ENCODE data around the gene BCL7C.

BCL7C gene

DNA sequence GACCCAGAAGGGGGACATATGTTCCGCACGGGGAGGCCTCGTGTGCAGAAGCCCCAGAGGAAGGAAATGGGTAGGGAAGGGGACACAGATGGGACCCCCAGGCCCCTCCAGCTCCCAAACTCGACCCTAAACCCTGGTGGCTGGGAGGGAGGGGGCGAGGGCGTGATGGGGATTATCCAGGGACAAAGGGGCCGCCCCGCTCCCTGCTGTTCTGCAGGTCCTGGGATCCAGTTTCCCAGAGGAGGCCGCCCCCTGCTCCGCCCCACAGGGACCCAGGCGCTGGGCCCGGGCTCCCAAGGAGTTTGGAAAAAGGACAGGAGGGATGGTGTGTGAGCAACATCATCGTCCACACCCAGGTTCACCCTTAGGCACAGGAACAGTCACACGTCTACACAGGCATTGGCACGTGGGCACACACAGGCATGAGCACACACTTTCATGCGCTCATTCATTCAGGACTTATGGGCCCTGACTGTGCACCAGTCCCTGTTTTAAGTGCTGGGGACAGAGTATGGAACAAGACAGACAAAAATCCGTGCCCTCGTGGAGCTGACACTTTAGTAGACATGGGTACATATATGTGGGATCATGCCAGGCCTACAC lies 16.7 kb upstream of the BCL7C start:
- H3K36me3 Mint-ChIP-seq (ENCODE audit: low read depth): no peaks in the 10 kb centered on the region
- no peaks in the 10 kb centered on the region for H3K9me3 Mint-ChIP-seq
- H3K27ac Mint-ChIP-seq: no peak overlapping the region
- peaks cover 6% of the 10 kb centered on the region for H3K4me1 Mint-ChIP-seq (ENCODE audit: low read depth)
- no peaks in the 10 kb centered on the region for H3K27me3 Mint-ChIP-seq (ENCODE audit: low read depth)
- no peak overlapping the region for H3K4me3 Mint-ChIP-seq

DNA sequence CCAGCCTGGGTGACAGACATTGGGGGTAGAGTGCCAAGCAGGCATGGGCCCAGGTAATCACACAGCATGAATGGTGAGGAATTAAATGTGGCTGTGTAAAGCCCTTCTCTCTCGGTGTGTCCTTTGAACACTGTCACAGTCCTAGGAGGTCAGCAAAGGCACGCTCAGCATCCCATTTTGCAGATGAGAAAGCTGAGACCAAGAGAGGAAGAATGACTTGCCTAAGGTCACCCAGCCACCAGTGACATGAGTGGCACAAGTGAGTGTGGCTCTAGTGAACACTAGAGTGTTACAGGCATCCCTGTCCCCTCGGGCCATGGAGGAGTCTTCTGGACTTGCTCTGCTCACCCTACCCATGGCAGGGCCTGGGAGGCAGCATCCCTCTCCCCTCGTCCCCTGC lies 13.2 kb upstream of the BCL7C start:
- H3K27ac Mint-ChIP-seq: no peak overlapping the region
- peaks cover 4% of the 10 kb centered on the region for H3K9me3 Mint-ChIP-seq
- peaks cover 4% of the 10 kb centered on the region for H3K36me3 Mint-ChIP-seq (ENCODE audit: low read depth)
- H3K4me1 Mint-ChIP-seq (ENCODE audit: low read depth): peaks cover 18% of the 10 kb centered on the region
- H3K4me3 Mint-ChIP-seq: no peak overlapping the region
- no peaks in the 10 kb centered on the region for H3K27me3 Mint-ChIP-seq (ENCODE audit: low read depth)

GRCh38 chr16:30904114-30904780 lies 10.4 kb upstream of the BCL7C start:
- Mint-ChIP-seq H3K36me3 (ENCODE audit: low read depth) (peaks cover 4% of the 10 kb centered on the region), H3K4me3 (no peak overlapping the region), H3K4me1 (ENCODE audit: low read depth) (peaks cover 27% of the 10 kb centered on the region), H3K27ac (peak overlapping the region; percentile 97), H3K9me3 (peaks cover 4% of the 10 kb centered on the region), H3K27me3 (ENCODE audit: low read depth) (no peaks in the 10 kb centered on the region)

- H3K4me1 Mint-ChIP-seq (ENCODE audit: low read depth): peaks cover 27% of the 10 kb centered on the region
- peak overlapping the region; percentile 48 for H3K4me3 Mint-ChIP-seq
- peaks cover 4% of the 10 kb centered on the region for H3K36me3 Mint-ChIP-seq (ENCODE audit: low read depth)
- peaks cover 4% of the 10 kb centered on the region for H3K9me3 Mint-ChIP-seq
- H3K27ac Mint-ChIP-seq: peak overlapping the region; percentile 97
- no peaks in the 10 kb centered on the region for H3K27me3 Mint-ChIP-seq (ENCODE audit: low read depth)
Measured at GRCh38 chr16:30903596-30903995, 9.7 kb upstream of the BCL7C start.

GRCh38 chr16:30903002-30903401 lies 9.1 kb upstream of the BCL7C start:
- Mint-ChIP-seq H3K27me3 (ENCODE audit: low read depth) (no peaks in the 10 kb centered on the region), H3K27ac (peak overlapping the region; percentile 97), H3K4me3 (peak overlapping the region; percentile 95), H3K4me1 (ENCODE audit: low read depth) (peaks cover 26% of the 10 kb centered on the region), H3K36me3 (ENCODE audit: low read depth) (peaks cover 4% of the 10 kb centered on the region), H3K9me3 (peaks cover 4% of the 10 kb centered on the region)

- Mint-ChIP-seq H3K9me3 (peaks cover 4% of the 10 kb centered on the region), H3K27me3 (ENCODE audit: low read depth) (no peaks in the 10 kb centered on the region), H3K4me1 (ENCODE audit: low read depth) (peaks cover 21% of the 10 kb centered on the region), H3K4me3 (peak overlapping the region; percentile 95), H3K27ac (peak overlapping the region; percentile 97), H3K36me3 (ENCODE audit: low read depth) (peaks cover 4% of the 10 kb centered on the region)
Measured at GRCh38 chr16:30902029-30902972, 8.4 kb upstream of the BCL7C start.

GRCh38 chr16:30901201-30902028 lies 7.5 kb upstream of the BCL7C start:
- H3K4me1 Mint-ChIP-seq (ENCODE audit: low read depth): peaks cover 28% of the 10 kb centered on the region
- H3K4me3 Mint-ChIP-seq: peak overlapping the region; percentile 39
- H3K9me3 Mint-ChIP-seq: peaks cover 4% of the 10 kb centered on the region
- no peaks in the 10 kb centered on the region for H3K27me3 Mint-ChIP-seq (ENCODE audit: low read depth)
- peak overlapping the region; percentile 68 for H3K27ac Mint-ChIP-seq
- H3K36me3 Mint-ChIP-seq (ENCODE audit: low read depth): peaks cover 4% of the 10 kb centered on the region

DNA sequence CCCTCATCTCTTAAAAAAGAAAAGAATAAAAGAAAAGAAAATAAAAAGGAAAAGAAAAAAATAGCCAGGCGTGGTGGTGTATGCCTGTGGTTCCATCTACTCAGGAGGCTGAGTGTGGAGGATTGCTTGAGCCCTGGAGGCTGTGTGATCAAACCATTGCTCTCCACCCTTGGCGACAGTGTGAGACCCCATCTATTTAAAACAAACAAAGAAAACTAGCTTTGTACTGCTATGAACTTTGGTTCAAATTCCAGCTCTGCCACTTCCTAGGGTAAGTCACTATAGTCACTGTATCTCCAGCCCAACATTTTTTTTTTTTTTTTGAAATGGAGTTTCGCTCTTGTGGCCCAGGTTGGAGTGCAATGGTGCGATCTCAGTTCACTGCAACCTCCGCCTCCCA lies 6.7 kb upstream of the BCL7C start:
- H3K9me3 Mint-ChIP-seq: peaks cover 4% of the 10 kb centered on the region
- peaks cover 4% of the 10 kb centered on the region for H3K36me3 Mint-ChIP-seq (ENCODE audit: low read depth)
- no peak overlapping the region for H3K4me3 Mint-ChIP-seq
- peak overlapping the region; percentile 68 for H3K27ac Mint-ChIP-seq
- H3K27me3 Mint-ChIP-seq (ENCODE audit: low read depth): no peaks in the 10 kb centered on the region
- peaks cover 34% of the 10 kb centered on the region for H3K4me1 Mint-ChIP-seq (ENCODE audit: low read depth)

GRCh38 chr16:30899794-30900193 lies 5.9 kb upstream of the BCL7C start:
- Mint-ChIP-seq H3K4me1 (ENCODE audit: low read depth) (peaks cover 40% of the 10 kb centered on the region), H3K36me3 (ENCODE audit: low read depth) (peaks cover 4% of the 10 kb centered on the region), H3K9me3 (peaks cover 4% of the 10 kb centered on the region), H3K27me3 (ENCODE audit: low read depth) (no peaks in the 10 kb centered on the region), H3K4me3 (no peak overlapping the region), H3K27ac (no peak overlapping the region)

DNA sequence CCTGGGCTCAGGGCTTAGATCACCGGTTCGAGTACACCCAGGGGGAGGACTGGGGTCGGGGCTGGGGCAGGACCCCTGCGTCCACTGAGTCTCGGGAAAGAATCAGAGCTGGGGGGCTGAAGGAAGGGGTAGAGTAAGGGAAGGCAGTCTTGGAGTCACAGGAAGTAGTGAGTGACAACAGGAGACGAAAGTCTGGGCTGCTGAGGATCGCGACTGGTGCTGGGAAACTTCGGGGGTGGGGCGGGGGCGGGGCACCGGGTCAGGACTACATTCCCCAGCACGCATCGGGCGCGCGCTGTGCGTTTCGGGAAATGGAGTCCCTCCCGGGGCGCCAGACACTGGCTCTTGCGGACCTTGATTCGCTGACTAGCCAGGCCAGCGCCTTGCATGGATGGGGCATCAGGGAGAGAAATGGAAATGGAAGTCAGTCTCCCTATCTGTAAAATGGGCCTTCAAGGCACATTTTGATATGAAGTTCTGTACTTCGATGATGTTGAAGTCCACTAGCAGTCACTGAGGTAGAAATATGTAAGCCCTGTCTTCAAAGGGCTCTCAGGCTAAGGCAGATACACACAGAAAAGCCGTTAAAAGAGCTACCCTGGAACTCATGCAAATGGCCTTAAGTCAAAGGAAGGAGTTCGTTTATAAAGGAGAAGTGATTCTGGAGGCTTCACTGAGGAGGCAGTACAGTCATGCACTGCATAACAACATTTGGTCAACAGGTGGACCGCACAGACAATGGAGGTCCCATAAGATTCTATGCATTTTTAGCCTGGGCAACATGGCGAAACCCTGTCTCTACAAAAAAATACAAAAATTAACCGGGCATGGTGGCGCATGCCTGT lies 3.2 kb upstream of the BCL7C start:
- H3K4me1 Mint-ChIP-seq (ENCODE audit: low read depth): peaks cover 43% of the 10 kb centered on the region
- H3K27ac Mint-ChIP-seq: peak overlapping the region; percentile 80
- no peaks in the 10 kb centered on the region for H3K9me3 Mint-ChIP-seq
- no peaks in the 10 kb centered on the region for H3K27me3 Mint-ChIP-seq (ENCODE audit: low read depth)
- peak overlapping the region; percentile 67 for H3K4me3 Mint-ChIP-seq
- H3K36me3 Mint-ChIP-seq (ENCODE audit: low read depth): no peaks in the 10 kb centered on the region

GRCh38 chr16:30896261-30896888 lies 2.5 kb upstream of the BCL7C start, which contains the start of gene CTF1:
Gene CTF1, plus strand, starts transcription at chr16:30896614. Its CDS starts 30 bp downstream, at chr16:30896644.
- peaks cover 2% of the 10 kb centered on the region for H3K36me3 Mint-ChIP-seq (ENCODE audit: low read depth)
- peaks cover 43% of the 10 kb centered on the region for H3K4me1 Mint-ChIP-seq (ENCODE audit: low read depth)
- H3K4me3 Mint-ChIP-seq: peak within 1 kb of the TSS; percentile 67
- no peaks in the 10 kb centered on the region for H3K9me3 Mint-ChIP-seq
- H3K27ac Mint-ChIP-seq: peak within 1 kb of the TSS; percentile 80
- no peaks in the 10 kb centered on the region for H3K27me3 Mint-ChIP-seq (ENCODE audit: low read depth)

DNA sequence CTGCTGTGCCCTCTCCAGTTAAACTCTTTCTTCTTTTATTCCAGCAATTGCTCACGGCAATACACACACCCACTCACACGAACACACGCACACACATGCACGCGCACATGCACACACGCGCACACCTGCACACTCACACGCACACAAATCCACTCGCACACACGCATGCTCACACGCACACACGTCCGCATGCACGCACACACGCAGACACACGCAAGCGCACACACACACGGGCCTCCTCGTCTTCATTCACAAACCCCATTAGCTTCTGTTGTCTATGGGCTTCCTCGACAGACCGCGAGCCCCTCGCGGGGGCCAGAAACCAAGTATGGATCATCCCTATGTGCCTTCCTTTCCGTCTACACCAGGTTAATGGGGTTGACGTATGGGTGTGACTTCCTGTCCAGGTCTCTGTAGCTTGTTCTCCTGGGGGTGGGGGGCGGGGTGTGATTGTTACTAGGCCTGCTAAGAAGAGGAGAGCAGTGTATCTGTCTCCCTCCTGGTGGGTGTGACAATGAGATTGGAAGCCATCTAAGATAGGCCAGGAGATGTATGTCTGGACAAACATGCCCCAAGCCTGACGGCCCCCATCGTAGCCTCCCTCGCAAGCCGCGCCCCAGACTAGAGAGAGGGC lies 1.9 kb upstream of the BCL7C start:
- peak overlapping the region; percentile 41 for H3K4me3 Mint-ChIP-seq

More for the DNA sequence above, 1.9 kb upstream of the BCL7C start:
- Mint-ChIP-seq H3K36me3 (ENCODE audit: low read depth) (peaks cover 2% of the 10 kb centered on the region), H3K27ac (peak overlapping the region; percentile 56), H3K27me3 (ENCODE audit: low read depth) (no peaks in the 10 kb centered on the region), H3K9me3 (no peaks in the 10 kb centered on the region), H3K4me1 (ENCODE audit: low read depth) (peaks cover 37% of the 10 kb centered on the region)
